ENCODE measurements around the gene STK11.

The STK11 gene

GRCh38 chr19:1164684-1165531 lies 40.7 kb upstream of the STK11 start:
- in situ Hi-C loops (cut with HindIII; ENCODE audit: low sequenced_read_pairs) = no loop called here
- no peak for DNase-seq (ENCODE audit: low read depth)
- TF ChIP-seq CTCF (IDR thresholded peaks at IDR 0.05; ENCODE audit: low read depth, low read length, missing control alignments) = no peak
- no peak overlapping the region for H3K4me3 ChIP-seq (ENCODE audit: low read depth, low read length)

- in situ Hi-C loops (cut with HindIII; ENCODE audit: low sequenced_read_pairs) = no loop called here
- DNase-seq (ENCODE audit: low read depth) = no peak
- no peak overlapping the region for H3K4me3 ChIP-seq (ENCODE audit: low read depth, low read length)
- TF ChIP-seq CTCF (IDR thresholded peaks at IDR 0.05; ENCODE audit: low read depth, low read length, missing control alignments) = no peak
Observed at GRCh38 chr19:1166872-1167573, 38.6 kb upstream of the STK11 start.

GRCh38 chr19:1167687-1168571 lies 37.6 kb upstream of the STK11 start:
- no peak for TF ChIP-seq CTCF (IDR thresholded peaks at IDR 0.05; ENCODE audit: low read depth, low read length, missing control alignments)
- in situ Hi-C loops (cut with HindIII; ENCODE audit: low sequenced_read_pairs) = no loop called here
- no peak for DNase-seq (ENCODE audit: low read depth)
- peak overlapping the region; percentile 24 for H3K4me3 ChIP-seq (ENCODE audit: low read depth, low read length)

GRCh38 chr19:1168572-1169410 lies 36.8 kb upstream of the STK11 start:
- TF ChIP-seq CTCF (IDR thresholded peaks at IDR 0.05; ENCODE audit: low read depth, low read length, missing control alignments) = no peak
- peak overlapping the region; percentile 24 for H3K4me3 ChIP-seq (ENCODE audit: low read depth, low read length)
- in situ Hi-C loops (cut with HindIII; ENCODE audit: low sequenced_read_pairs) = no loop called here
- no peak for DNase-seq (ENCODE audit: low read depth)

GRCh38 chr19:1169411-1169791 lies 36.2 kb upstream of the STK11 start:
- no peak for TF ChIP-seq CTCF (IDR thresholded peaks at IDR 0.05; ENCODE audit: low read depth, low read length, missing control alignments)
- peak overlapping the region; percentile 24 for H3K4me3 ChIP-seq (ENCODE audit: low read depth, low read length)
- no peak for DNase-seq (ENCODE audit: low read depth)
- in situ Hi-C loops (cut with HindIII; ENCODE audit: low sequenced_read_pairs) = no loop called here
